HG02981 (cell line): ENCODE results near the gene MRC2.
"Not testable (repeated sequence)": the region's sequence is repeated elsewhere in the genome, so short reads cannot be mapped to it uniquely, and the experiment has no call there.

ENCODE experiments used
- ATAC-seq: cut with Tn5 transposase; IDR thresholded peaks from one replicate; pipeline ENCODE4 v1.9.1; 2021; ENCODE audit warnings: mild to moderate bottlenecking, moderate library complexity; ENCODE audit not compliant: unreplicated experiment

MRC2 gene, protein sequence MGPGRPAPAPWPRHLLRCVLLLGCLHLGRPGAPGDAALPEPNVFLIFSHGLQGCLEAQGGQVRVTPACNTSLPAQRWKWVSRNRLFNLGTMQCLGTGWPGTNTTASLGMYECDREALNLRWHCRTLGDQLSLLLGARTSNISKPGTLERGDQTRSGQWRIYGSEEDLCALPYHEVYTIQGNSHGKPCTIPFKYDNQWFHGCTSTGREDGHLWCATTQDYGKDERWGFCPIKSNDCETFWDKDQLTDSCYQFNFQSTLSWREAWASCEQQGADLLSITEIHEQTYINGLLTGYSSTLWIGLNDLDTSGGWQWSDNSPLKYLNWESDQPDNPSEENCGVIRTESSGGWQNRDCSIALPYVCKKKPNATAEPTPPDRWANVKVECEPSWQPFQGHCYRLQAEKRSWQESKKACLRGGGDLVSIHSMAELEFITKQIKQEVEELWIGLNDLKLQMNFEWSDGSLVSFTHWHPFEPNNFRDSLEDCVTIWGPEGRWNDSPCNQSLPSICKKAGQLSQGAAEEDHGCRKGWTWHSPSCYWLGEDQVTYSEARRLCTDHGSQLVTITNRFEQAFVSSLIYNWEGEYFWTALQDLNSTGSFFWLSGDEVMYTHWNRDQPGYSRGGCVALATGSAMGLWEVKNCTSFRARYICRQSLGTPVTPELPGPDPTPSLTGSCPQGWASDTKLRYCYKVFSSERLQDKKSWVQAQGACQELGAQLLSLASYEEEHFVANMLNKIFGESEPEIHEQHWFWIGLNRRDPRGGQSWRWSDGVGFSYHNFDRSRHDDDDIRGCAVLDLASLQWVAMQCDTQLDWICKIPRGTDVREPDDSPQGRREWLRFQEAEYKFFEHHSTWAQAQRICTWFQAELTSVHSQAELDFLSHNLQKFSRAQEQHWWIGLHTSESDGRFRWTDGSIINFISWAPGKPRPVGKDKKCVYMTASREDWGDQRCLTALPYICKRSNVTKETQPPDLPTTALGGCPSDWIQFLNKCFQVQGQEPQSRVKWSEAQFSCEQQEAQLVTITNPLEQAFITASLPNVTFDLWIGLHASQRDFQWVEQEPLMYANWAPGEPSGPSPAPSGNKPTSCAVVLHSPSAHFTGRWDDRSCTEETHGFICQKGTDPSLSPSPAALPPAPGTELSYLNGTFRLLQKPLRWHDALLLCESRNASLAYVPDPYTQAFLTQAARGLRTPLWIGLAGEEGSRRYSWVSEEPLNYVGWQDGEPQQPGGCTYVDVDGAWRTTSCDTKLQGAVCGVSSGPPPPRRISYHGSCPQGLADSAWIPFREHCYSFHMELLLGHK (N-terminal part only)

DNA sequence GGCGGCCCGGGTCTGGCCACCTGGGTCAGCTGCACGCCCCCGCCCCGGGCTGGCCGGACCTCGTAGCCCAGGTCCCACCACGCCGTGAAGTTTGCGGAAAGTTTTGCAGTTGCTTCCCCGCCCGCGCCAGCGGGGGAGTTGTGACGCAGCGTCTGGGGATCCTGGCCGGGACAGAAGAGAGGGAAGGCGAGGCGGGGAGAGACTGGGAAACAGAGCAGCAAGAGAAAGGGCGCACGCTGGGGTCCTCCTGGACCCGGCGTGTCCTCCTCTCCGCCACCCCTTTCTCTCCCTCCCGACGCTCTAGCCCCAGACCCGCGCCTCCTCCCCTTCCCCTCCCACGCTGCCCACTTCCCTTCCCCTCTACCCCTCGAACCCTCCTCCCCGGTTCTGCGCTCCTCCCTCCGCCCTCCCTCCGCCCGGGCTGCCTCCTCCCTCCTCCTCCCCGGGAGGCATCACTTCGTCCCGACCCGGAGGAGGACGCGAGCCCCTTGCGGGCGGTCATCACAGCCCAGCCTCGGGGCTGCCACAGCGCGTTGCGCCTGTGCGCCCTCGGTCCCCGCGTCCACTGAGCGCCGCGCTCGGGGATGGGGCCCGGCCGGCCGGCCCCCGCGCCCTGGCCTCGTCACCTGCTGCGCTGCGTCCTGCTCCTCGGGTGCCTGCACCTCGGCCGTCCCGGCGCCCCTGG lies at the start of gene MRC2:
Gene MRC2 (plus strand): TSS at position 452 of the 685 bp plus-strand sequence. CDS start 133 bp downstream, at position 585.
- no peak for ATAC-seq

DNA sequence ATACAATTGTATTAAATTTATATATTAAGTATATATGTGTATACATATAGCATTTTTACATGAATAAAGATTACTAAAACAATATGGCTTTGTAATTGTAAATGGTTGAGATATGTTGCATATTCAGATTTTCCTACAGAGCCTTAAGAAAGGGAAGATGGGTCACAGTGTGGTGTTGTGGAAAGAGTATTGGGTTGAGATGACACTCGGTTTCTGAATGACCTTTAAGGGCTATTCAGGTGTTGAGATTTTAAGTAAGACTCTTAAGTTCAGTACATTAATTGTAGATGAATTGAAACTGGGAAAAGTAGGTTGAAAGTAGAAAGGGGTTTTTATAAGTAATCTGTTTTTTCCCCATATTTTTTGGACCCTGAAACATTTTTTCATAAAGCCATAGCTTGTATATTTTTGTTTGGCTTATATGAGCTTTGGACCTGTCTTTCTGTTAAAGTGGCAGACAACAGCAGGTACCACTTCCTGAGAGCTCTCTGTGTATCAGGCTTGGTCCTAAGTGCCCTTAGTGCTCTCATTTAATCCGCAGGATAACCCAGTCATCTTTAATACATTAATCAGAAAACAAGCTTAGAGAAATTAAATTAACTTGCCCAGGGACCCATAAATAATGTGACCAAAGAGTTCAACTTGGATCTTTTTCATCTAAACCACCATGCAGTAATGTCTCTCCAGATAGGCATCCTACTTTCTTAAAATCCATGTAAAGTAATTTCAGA lies 48.5 kb upstream of the MRC2 start:
- ATAC-seq, result no peak

DNA sequence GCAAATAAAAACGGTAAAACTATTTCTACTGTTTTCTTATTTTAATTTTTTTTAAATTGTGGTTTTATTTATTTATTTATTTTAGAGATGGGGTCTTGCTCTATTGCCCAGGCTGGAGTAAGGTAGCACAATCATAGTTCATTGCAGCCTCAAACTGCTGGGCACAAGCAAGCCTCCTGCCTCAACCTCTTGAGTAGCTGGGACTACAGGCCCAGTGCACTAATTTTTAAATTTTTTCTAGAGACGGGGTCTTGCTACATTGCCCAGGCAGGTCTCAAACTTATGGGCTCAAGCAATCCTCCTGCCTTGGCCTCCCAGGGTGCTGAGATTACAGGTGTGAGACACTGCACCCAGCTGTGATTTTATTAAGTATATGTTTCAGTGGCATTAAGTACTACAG lies 46.5 kb upstream of the MRC2 start:
- ATAC-seq, result no peak

DNA sequence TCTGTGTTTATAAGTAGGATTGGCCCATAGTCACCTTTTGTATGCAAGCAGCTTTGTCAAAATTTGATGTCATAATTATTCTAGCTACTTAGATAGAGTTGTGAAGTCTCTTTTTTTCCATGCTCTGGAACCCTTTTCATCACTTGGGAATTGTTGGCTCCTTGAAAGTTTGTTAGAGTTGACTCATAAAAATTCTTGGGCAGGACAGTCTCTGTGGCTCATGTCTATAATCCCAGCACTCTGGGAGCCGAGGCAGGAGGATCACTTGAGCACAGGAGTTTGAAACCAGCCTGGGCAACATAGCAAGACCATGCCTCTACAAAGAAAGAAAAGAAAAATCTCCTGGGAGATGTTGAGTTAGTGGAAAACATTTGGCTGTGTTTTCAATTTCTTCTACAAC lies 45.7 kb upstream of the MRC2 start:
- ATAC-seq, result no peak

DNA sequence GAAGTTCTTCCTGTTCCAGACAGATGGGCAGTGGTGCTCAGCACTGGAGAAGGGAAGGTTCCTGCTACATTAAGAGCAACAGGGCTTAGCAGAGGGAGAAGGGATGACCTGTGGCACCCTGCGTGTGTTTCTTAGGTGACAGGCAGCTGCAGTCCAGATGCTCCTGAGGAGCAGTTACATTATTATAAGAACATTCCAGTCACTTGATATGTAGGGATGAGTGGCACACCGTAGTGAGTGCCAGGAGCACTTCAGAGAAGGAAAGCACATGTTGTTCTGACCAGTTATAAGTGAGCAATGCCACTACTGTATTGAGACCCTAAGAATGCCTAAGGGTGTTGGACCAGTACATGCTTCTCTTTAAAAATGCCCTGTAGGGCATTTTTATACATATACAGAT lies 39.9 kb upstream of the MRC2 start:
- ATAC-seq, result no peak

DNA sequence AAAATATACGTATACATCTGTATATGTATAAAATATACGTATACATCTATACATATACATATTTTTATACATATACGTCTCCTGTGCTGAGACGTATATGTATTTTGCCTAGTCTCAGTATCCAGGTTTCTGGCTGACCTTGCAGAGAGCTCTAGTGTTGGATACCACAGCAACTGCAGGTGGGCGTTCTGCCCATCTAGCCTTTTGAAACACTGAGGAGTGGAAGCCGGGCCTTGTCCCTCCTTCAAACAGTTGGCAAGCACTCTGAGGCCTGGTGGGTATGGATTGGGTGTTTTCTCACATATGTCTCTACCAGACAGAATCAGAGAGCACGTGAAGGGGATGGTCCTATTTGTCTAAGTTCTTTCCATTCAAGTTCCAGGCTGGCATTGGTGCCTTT lies 39.4 kb upstream of the MRC2 start:
- ATAC-seq, result no peak

DNA sequence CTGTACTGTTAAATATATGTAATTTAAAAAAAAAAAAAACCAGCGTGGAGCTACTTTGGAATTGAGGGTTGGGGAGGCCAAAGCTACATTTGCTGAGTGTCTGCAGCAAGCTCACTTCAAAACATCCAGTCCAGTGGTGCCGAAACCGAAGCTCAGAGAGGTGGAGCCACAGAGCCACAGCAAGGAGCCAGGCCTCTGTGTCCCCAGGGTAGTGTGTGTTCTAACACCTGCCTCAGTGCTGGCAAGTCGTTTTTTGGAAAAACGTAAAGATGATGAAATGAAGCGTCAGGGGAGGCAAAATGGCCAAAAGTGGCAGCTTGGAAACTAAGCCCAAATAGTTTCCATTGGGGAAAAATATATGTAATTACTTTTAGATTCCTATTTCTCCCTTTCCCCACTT lies 36.1 kb upstream of the MRC2 start:
- no peak for ATAC-seq

DNA sequence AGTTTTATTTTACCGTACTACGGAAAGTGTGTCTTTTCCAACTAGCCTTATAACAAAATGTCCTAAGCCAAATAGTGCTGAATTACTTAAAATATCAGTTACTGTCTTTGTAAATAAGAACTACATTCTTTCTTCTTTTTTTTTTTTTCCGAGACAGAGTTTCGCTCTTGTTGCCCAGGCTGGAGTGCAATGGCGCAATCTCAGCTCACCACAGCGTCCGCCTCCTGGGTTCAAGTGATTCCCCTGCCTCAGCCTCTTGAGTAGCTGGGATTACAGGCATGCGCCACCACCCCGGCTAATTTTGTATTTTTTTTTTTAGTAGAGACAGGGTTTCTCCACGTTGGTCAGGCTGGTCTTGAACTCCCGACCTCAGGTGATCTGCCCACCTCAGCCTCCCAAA lies 35.6 kb upstream of the MRC2 start:
- not testable (repeated sequence) for ATAC-seq

DNA sequence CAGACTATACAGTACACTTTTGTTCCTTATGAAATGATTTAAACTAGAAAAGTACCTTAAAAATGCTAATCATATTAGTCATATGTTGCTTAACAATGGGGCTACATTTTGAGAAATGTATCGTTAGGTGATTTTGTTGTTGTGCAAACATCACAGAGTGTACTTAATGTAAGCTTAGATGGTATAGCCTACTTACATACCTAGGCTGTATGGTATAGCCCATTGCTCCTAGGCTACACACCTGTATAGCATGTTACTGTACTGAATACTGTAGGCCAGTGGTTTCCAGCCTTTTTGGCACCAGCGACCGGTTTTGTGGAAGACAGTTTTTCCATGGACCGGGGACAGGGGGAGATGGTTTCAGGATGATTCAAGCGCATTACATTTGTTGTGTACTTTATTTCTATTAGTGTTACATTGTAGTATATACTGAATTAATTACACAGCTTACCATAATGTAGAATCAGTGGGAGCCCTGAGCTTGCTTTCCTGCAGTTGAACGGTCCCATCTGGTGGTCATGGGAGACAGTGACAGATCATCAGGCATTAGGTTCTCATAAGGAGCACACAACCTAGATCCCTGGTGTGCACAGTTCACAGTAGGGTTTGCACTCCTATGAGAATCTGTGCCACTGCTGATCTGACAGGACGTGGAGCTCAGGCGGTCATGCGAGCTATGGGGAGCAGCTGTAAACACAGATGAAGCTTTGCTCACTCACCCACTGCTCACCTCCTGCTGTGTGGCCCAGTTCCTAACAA lies 35.0 kb upstream of the MRC2 start:
- no peak for ATAC-seq

DNA sequence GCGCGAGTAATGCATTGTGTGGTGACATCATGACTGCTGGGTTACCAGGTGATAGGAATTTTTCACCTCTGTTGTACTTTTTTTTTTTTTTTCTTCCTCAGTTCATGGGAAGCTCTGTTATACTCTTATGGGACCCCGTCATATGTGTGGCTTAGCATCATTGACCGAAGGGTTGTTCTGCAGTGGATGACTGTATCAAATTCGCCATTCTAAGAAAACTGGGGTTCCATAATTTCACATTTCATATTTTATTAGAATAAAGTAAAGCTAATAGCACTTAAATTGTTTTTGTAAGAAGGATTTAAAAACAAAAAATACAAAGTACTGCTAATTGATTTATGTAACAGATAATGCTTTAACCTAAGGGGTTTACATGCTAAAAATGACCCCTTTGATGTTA lies 32.0 kb upstream of the MRC2 start:
- ATAC-seq, result no peak

DNA sequence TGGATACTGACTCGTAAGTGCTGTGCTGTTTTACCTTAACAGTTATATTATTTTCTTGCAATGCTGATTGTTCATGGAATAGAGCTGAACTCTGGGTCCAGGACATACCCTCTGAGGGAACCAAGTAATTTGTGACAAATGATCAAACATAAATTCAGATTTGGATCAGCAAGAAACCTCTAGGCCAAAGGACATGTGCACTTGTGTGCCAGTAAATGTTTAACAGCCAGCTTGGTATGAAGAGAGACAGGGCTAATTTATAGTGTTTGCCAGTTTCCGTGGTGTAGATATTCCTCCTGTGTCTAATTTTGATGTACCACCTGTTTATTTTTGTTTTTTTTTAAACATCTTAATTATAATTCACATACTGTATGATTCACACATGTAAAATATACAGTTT lies 30.8 kb upstream of the MRC2 start:
- ATAC-seq, result no peak

DNA sequence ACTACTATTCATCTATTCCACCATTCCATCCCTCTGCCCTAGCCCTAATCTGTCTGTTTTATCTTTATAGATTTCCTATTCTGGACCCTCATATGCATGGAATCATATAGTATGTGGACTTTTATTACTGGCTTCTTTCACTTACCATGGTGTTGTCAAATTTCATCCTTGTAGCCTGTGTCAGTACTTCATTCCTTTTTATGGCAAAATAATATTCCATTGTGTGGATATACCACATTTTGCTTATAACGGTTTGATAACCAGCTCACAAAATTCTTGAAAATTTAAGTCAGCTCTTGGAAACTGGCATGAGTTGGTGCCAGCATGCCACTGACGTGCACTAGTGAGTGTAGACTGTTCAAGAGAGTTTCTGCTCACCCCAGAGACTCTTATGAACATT lies 30.3 kb upstream of the MRC2 start:
- ATAC-seq, result no peak

DNA sequence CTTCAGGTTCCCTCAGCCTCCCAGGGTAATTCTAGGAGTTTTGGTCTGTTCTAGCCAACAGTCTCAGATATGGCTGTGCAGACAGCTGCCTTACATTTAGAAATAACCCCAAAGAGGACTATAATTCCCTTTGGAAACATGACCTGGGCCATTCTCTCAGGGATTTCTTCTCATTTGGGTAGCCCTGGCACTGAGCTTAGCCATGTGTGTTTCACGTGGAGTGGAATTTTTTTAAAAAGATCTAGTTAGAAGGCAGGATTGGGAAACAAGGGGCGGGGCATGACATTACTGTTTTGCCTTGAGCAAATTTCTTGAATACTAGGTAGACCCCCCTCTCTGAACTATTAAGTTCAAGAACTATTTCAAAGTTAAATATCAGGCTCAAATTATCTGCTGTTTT lies 29.6 kb upstream of the MRC2 start:
- ATAC-seq, result no peak

DNA sequence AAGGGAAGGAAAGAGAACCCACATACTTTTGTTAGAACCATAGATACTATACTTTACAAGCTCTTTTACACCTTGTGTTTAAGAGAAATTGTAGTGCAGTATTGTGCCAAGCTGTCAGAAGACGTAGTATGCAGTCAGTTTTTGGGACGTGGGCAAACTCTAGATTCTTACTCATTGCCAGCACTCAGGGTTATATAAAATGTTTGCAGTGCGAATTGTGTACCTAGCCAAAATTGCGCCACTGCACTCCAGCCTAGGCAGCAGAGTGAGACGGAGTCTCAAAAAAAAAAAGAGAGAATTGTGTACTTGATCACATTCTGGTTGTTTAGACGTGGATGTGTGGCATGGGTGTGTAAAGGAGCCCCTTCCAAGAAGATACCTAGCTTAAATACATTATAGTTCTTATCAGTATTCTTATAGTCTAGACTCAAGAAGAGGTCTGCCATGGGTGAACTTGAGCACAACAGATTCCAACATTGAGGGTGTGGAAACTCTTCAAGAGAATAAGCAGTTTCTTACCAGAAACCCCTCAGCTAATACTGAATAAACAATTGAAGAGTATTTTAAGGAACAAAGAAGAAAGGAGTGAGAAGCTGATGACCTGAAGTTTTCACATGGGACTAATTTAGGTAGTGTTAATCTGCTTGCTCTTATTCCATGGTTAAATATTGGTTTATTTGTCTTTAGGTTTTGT lies 27.4 kb upstream of the MRC2 start:
- ATAC-seq, result no peak

DNA sequence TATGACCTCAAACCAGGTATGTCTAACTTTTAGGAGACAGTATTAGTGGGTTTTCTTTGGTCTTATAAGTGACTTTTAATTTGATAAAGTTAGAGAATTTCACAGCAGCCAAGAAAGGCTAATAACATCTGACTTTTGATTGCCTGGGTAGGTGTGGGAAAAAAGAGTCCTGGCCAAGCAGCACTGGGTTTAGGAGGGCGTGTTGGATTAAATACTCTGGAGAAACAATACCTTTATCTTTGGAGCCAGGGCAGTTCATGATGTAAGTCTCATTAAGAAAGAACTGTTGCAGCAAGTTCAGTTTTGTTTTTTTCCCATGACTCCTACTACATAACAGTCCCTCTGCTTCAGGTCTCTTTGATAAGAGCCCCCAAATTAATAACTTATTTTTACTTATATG lies 26.7 kb upstream of the MRC2 start:
- no peak for ATAC-seq

DNA sequence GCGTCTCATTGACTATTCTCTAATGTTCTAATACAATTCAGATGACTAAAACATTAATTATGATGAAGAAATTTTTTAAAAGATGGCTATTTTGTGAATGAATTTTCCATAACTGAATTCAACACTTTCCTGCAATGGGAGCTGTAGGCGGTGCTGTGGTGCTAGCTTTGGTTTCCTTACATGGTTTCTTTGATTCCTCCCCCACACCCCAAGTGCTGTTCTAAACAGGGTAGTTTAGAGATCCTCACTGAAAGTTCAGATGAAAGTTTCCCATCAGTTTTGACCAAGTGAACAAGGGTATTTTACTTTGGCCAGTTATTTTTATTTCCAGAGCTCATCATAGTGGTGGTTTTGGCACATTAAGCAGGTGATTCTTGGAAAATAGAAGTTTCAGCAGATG lies 26.0 kb upstream of the MRC2 start:
- no peak for ATAC-seq

DNA sequence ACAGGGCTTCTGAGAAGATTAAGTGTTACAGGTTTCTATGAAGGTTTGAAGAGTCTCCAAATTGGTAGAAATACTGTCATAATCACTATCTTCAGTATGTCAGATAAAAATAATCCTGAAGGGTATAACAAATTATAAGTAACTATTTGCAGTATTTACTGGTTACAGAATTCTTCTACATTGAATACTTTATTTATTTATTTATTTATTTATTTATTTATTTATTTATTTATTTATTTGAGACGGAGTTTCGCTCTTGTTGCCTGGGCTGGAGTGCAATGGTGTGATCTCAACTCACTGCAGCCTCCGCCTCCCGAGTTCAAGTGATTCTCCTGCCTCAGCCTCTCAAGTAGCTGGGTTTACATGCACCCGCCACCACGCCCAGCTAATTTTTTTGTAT lies 23.7 kb upstream of the MRC2 start:
- ATAC-seq, result not testable (repeated sequence)

DNA sequence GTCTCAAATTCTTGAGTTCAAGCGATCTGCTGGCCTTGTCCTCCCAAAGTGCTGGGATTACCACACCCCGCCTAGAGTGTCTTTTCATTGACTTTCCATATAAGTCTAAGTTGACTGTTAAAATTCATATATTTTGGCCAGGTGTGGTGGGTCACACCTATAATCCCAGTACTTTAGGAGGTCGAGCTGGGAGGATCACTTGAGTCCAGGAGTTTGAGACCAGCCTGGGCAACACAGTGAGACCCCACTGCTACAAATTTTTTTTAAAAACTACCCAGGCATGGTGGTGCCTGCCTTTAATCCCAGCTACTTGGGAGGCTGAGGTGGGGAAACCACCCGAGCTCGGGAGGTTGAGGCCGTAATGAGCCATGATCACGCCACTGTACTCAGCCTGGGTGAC lies 21.9 kb upstream of the MRC2 start:
- no peak for ATAC-seq

DNA sequence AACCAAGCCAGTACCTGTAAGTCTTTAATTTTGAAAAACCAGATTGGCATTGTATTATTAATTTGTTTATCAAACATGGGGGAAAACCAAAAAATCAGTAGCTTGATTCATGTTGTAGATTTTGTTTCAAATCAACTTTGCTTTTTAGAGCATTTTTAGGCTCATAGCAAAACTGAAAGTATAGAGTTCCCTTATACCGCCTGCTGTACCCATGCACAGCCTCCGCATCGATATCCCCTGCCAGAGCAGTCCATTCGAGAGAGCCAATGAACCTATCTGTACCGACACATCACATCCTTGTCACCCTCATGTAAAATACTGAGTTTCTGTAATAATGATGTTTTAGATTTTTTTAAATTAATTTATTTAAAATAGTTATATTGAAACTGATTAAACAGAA lies 16.2 kb upstream of the MRC2 start:
- ATAC-seq, result no peak
